Muscle of leg (tissue), 11 donors: Measurements from ENCODE around the gene LRRFIP1. TPM values are rescaled to one million over a fixed set of nuclear protein-coding genes. Genes with fewer than 3 reads are reported as not detected.

Source experiments
- DNase-seq: peaks from one replicate; pipeline ENCODE4 v3.0.0; 2013
- H3K27ac ChIP-seq: one replicate; pipeline ENCODE4 v1.5.1; 2013; ENCODE audit warnings: mild to moderate bottlenecking, low read length, control low read depth
- H3K27me3 ChIP-seq: one replicate; pipeline ENCODE4 v1.6.1; 2013; ENCODE audit warnings: low read length; ENCODE audit not compliant: control insufficient read depth, insufficient read depth
- H3K36me3 ChIP-seq: one replicate; pipeline ENCODE4 v1.6.1; 2013; ENCODE audit warnings: low read length; ENCODE audit not compliant: control insufficient read depth, insufficient read depth
- H3K4me1 ChIP-seq: one replicate; pipeline ENCODE4 v1.6.1; 2013; ENCODE audit warnings: low read length; ENCODE audit not compliant: control insufficient read depth, insufficient read depth
- H3K4me3 ChIP-seq: one replicate; pipeline ENCODE4 v1.5.1; 2013; ENCODE audit warnings: low read length, control low read depth
- H3K9me3 ChIP-seq: replicated peaks from 2 replicates; pipeline ENCODE4 v1.6.1; 2013; ENCODE audit warnings: low read depth, low read length; ENCODE audit not compliant: control insufficient read depth
- WGBS: methylation state at CpG from one replicate; pipeline ENCODE4 v1.1.5; 2013; ENCODE audit warnings: missing lambda C conversion rate; ENCODE audit not compliant: insufficient coverage; 5-methylcytosine and 5-hydroxymethylcytosine counted together
- polyA plus RNA-seq, 8 donors: library from polyadenylated mRNA; unstranded; fragments of 120-200 nt; gene quantifications; one replicate each; pipeline versions ENCODE4 v1.2.1 to v1.2.3, GENCODE V29; 2013; ENCODE audit warnings: inconsistent platforms in 1 of 8, low replicate concordance in 1 of 8; ENCODE audit not compliant: insufficient read length in 8 of 8, insufficient read depth in 1 of 8
- total RNA-seq: library from RNA; stranded (reverse); fragments of 120-200 nt; gene quantifications from one replicate; pipeline ENCODE4 v1.2.4, GENCODE V29; 2013

The LRRFIP1 gene
- total and polyA plus RNA-seq, 9 donors = 95.1 to 182 (median 113) TPM

GRCh38 chr2:237716011-237716410 is 88.6 kb downstream of the LRRFIP1 start:
- peaks cover 27% of the 10 kb centered on the region for H3K36me3 ChIP-seq

GRCh38 chr2:237717366-237718276 is 90.2 kb downstream of the LRRFIP1 start:
- Histone ChIP-seq H3K9me3 (no peaks in the 10 kb centered on the region), H3K27me3 (no peaks in the 10 kb centered on the region), H3K27ac (no peak overlapping the region), H3K4me1 (peaks cover 36% of the 10 kb centered on the region), H3K4me3 (no peak overlapping the region), H3K36me3 (peaks cover 11% of the 10 kb centered on the region)
- WGBS = 75% methylated on average over 16 of the region's 24 CpGs
- DNase-seq = no peak

More at GRCh38 chr2:237716011-237716410, 88.6 kb downstream of the LRRFIP1 start:
- H3K4me1 ChIP-seq = peaks cover 34% of the 10 kb centered on the region
- no peaks in the 10 kb centered on the region for H3K27me3 ChIP-seq
- H3K27ac ChIP-seq = peak overlapping the region; percentile 92
- DNase-seq = peak; percentile 64
- no peaks in the 10 kb centered on the region for H3K9me3 ChIP-seq
- no peak overlapping the region for H3K4me3 ChIP-seq

- no peak for DNase-seq
- WGBS = 99% methylated on average over 7 of the region's 9 CpGs
- no peak overlapping the region for H3K27ac ChIP-seq
- H3K9me3 ChIP-seq = no peaks in the 10 kb centered on the region
- peaks cover 33% of the 10 kb centered on the region for H3K4me1 ChIP-seq
- no peak overlapping the region for H3K4me3 ChIP-seq
- no peaks in the 10 kb centered on the region for H3K27me3 ChIP-seq
- H3K36me3 ChIP-seq = peaks cover 10% of the 10 kb centered on the region
Measured at GRCh38 chr2:237718277-237718634, 90.9 kb downstream of the LRRFIP1 start.

GRCh38 chr2:237720444-237720843 is 93.1 kb downstream of the LRRFIP1 start:
- Histone ChIP-seq H3K27ac (peak overlapping the region; percentile 37), H3K9me3 (no peaks in the 10 kb centered on the region), H3K4me1 (peaks cover 41% of the 10 kb centered on the region), H3K27me3 (no peaks in the 10 kb centered on the region), H3K36me3 (peaks cover 10% of the 10 kb centered on the region), H3K4me3 (no peak overlapping the region)
- DNase-seq = no peak
- 86% methylated on average over 4 of the region's 7 CpGs for WGBS

DNA sequence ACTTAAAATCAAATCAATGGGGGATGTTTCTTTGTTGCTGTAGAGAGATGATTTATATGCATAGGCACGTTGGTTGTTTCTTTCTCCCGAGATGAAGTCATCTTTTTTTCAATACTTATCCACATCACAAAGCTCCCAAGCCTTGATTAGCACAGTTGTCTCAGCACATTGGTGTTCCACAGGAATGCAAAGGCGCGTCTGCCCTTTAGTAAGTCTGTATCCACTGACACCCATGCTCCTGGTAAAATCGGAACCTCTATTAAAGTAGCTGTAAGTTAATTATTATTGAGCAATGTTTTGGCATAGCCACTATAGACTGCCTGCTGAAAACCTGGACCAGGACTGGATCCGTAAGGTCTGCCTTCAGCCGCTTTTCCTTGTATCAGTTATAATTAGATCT is 93.6 kb downstream of the LRRFIP1 start:
- Histone ChIP-seq H3K36me3 (peaks cover 12% of the 10 kb centered on the region), H3K4me1 (peaks cover 41% of the 10 kb centered on the region), H3K27me3 (no peaks in the 10 kb centered on the region), H3K27ac (peak overlapping the region; percentile 23), H3K4me3 (no peak overlapping the region), H3K9me3 (no peaks in the 10 kb centered on the region)
- no peak for DNase-seq
- no CpG with 5 or more reads among the region's 7 CpGs for WGBS

GRCh38 chr2:237721458-237721857 is 94.1 kb downstream of the LRRFIP1 start:
- no peak for DNase-seq
- H3K27ac ChIP-seq = peak overlapping the region; percentile 23
- peaks cover 12% of the 10 kb centered on the region for H3K36me3 ChIP-seq
- peaks cover 44% of the 10 kb centered on the region for H3K4me1 ChIP-seq
- no peaks in the 10 kb centered on the region for H3K27me3 ChIP-seq
- WGBS = 49% methylated on average over 3 of the region's 5 CpGs
- H3K4me3 ChIP-seq = no peak overlapping the region
- no peaks in the 10 kb centered on the region for H3K9me3 ChIP-seq

- H3K27ac ChIP-seq = no peak overlapping the region
- H3K27me3 ChIP-seq = no peaks in the 10 kb centered on the region
- peaks cover 15% of the 10 kb centered on the region for H3K36me3 ChIP-seq
- no peak for DNase-seq
- H3K9me3 ChIP-seq = no peaks in the 10 kb centered on the region
- no peak overlapping the region for H3K4me3 ChIP-seq
- 95% methylated on average over 2 of the region's 7 CpGs for WGBS
- peaks cover 46% of the 10 kb centered on the region for H3K4me1 ChIP-seq
Measured at GRCh38 chr2:237722616-237723015, 95.2 kb downstream of the LRRFIP1 start.

- H3K4me1 ChIP-seq = peaks cover 43% of the 10 kb centered on the region
- WGBS = no CpG with 5 or more reads among the region's 1 CpG
- H3K27me3 ChIP-seq = no peaks in the 10 kb centered on the region
- no peak overlapping the region for H3K27ac ChIP-seq
- H3K36me3 ChIP-seq = peaks cover 12% of the 10 kb centered on the region
- DNase-seq = no peak
- H3K4me3 ChIP-seq = no peak overlapping the region
- no peaks in the 10 kb centered on the region for H3K9me3 ChIP-seq
Measured at GRCh38 chr2:237723023-237723422, 95.6 kb downstream of the LRRFIP1 start.

GRCh38 chr2:237723602-237724001 is 96.2 kb downstream of the LRRFIP1 start:
- H3K9me3 ChIP-seq = no peaks in the 10 kb centered on the region
- H3K27ac ChIP-seq = peak overlapping the region; percentile 38
- peak; percentile 79 for DNase-seq
- peaks cover 40% of the 10 kb centered on the region for H3K4me1 ChIP-seq
- 69% methylated on average over 3 of the region's 3 CpGs for WGBS
- H3K27me3 ChIP-seq = no peaks in the 10 kb centered on the region
- H3K4me3 ChIP-seq = no peak overlapping the region
- H3K36me3 ChIP-seq = peaks cover 8% of the 10 kb centered on the region

GRCh38 chr2:237724811-237725478 is 97.6 kb downstream of the LRRFIP1 start:
- H3K4me1 ChIP-seq = peaks cover 40% of the 10 kb centered on the region
- WGBS = 60% methylated on average over 1 of the region's 9 CpGs

More at GRCh38 chr2:237724811-237725478, 97.6 kb downstream of the LRRFIP1 start:
- no peaks in the 10 kb centered on the region for H3K9me3 ChIP-seq
- H3K4me3 ChIP-seq = no peak overlapping the region
- peaks cover 17% of the 10 kb centered on the region for H3K36me3 ChIP-seq
- no peaks in the 10 kb centered on the region for H3K27me3 ChIP-seq
- DNase-seq = no peak
- H3K27ac ChIP-seq = no peak overlapping the region
